DND-41 (cell line): Measurements from ENCODE around the gene CMBL.

Experiments
- ATAC-seq: fragments of 200-7000 bp; cut with Tn5 transposase; 3 replicates; pipeline ENCODE4 v1.9.1; 2021; ENCODE audit warnings: low read depth; ENCODE audit not compliant: insufficient read depth
- DNase-seq: peaks from one replicate; pipeline ENCODE4 v3.0.0-alpha.2; 2020
- H2AFZ ChIP-seq: 2 replicates; pipeline ENCODE4 v1.6.0; 2012; ENCODE audit warnings: low read depth, low read length
- H3K27ac ChIP-seq: 2 replicates; pipeline ENCODE4 v1.5.1; 2012; ENCODE audit warnings: low read length, inconsistent platforms
- H3K27me3 ChIP-seq: fragments of 200-600 bp; sonication (generic); 2 replicates; pipeline ENCODE4 v1.6.0; 2012; ENCODE audit warnings: low read length, mild to moderate bottlenecking, inconsistent platforms; ENCODE audit not compliant: insufficient read depth, poor library complexity
- H3K36me3 ChIP-seq: 2 replicates; pipeline ENCODE4 v1.5.1; 2012; ENCODE audit warnings: low read length, inconsistent platforms; ENCODE audit not compliant: insufficient read depth
- H3K4me1 ChIP-seq: 2 replicates; pipeline ENCODE4 v1.5.1; 2012; ENCODE audit warnings: mild to moderate bottlenecking, low read length; ENCODE audit not compliant: insufficient read depth
- H3K4me2 ChIP-seq: 2 replicates; pipeline ENCODE4 v1.6.0; 2012; ENCODE audit warnings: mild to moderate bottlenecking, moderate library complexity, low read length, inconsistent platforms; ENCODE audit not compliant: insufficient read depth
- H3K4me3 ChIP-seq, 2 experiments: fragments of 200-600 bp in 1 of 2; shearing (Covaris generic) in 1 of 2; 2 replicates each; pipeline ENCODE4 v1.5.1; 2012 to 2016; ENCODE audit warnings: inconsistent platforms in 2 of 2, low read length in 2 of 2, mild to moderate bottlenecking in 2 of 2, low read depth in 1 of 2, moderate library complexity in 1 of 2
- H3K79me2 ChIP-seq: 2 replicates; pipeline ENCODE4 v1.6.0; 2012; ENCODE audit warnings: low read length, inconsistent platforms; ENCODE audit not compliant: insufficient read depth
- H3K9ac ChIP-seq: 2 replicates; pipeline ENCODE4 v1.6.0; 2012; ENCODE audit warnings: low read depth, mild to moderate bottlenecking, inconsistent platforms, low read length, moderate library complexity
- H3K9me3 ChIP-seq: 2 replicates; pipeline ENCODE4 v1.5.1; 2012; ENCODE audit warnings: low read length, moderate library complexity, mild to moderate bottlenecking, inconsistent platforms; ENCODE audit not compliant: insufficient read depth, severe bottlenecking
- H4K20me1 ChIP-seq: 2 replicates; pipeline ENCODE4 v1.6.0; 2012; ENCODE audit warnings: low read length; ENCODE audit not compliant: insufficient read depth
- EZH2 ChIP-seq: IDR thresholded peaks from 3 replicates; pipeline ENCODE4 v1.6.1; 2012; ENCODE audit warnings: borderline replicate concordance, low read depth, mild to moderate bottlenecking, moderate library complexity, low read length, inconsistent platforms; ENCODE audit not compliant: severe bottlenecking
- TF ChIP-seq, protein P1 (sequence below): IDR thresholded peaks from 2 replicates; pipeline ENCODE4 v1.5.1; 2012; ENCODE audit warnings: borderline replicate concordance, low read length, moderate library complexity, mild to moderate bottlenecking; ENCODE audit not compliant: poor library complexity, severe bottlenecking; ENCODE audit errors: extremely low read depth

The CMBL gene

DNA sequence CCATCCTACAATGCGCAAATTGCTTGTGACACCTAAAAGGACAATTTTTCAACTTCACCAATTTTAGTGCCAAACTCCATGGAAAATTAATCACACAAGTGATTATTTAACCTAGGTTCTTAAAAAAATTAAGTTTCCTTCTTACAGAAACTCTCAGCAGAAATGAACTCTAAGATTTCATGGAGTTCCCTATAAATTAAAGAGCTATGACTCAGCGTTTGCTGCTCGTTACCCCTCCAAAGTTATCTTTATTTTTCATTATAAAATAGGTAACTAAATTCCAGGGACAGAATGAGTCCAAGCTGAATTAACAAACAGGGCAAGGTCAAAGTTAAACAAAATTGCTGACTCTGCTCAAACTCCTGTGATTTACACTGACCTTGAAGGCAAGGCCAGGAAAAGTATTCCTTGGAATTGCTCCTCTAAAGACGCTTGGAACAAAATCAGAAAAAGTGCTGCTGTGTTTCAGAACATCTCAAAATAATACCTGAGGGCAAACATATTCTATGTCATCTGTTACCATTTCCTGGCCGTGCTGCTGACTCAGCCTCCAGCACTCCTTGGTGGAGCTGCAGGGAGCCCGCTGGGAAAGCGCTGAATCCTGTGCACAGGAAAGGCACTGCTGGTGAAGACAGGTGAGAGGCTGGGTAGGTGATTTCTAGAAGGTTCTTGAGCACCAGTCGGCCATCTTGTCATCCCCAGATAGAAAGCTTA, 2.5 kb upstream of the CMBL start:
- H3K4me3 ChIP-seq, result no peak overlapping the region
- no peak for DNase-seq
- ATAC-seq, result no peak
- H3K4me1 ChIP-seq, result no peaks in the 10 kb centered on the region
- no peak overlapping the region for H3K27ac ChIP-seq
- H4K20me1 ChIP-seq, result no peaks in the 10 kb centered on the region
- no peaks in the 10 kb centered on the region for H3K36me3 ChIP-seq
- H3K9me3 ChIP-seq, result no peaks in the 10 kb centered on the region
- TF ChIP-seq EZH2, result no peak
- TF ChIP-seq, protein P1, sequence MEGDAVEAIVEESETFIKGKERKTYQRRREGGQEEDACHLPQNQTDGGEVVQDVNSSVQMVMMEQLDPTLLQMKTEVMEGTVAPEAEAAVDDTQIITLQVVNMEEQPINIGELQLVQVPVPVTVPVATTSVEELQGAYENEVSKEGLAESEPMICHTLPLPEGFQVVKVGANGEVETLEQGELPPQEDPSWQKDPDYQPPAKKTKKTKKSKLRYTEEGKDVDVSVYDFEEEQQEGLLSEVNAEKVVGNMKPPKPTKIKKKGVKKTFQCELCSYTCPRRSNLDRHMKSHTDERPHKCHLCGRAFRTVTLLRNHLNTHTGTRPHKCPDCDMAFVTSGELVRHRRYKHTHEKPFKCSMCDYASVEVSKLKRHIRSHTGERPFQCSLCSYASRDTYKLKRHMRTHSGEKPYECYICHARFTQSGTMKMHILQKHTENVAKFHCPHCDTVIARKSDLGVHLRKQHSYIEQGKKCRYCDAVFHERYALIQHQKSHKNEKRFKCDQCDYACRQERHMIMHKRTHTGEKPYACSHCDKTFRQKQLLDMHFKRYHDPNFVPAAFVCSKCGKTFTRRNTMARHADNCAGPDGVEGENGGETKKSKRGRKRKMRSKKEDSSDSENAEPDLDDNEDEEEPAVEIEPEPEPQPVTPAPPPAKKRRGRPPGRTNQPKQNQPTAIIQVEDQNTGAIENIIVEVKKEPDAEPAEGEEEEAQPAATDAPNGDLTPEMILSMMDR, result no peak
- no peaks in the 10 kb centered on the region for H3K27me3 ChIP-seq
- H3K9ac ChIP-seq, result no peak overlapping the region
- H2AFZ ChIP-seq, result no peak overlapping the region
- no peak overlapping the region for H3K4me2 ChIP-seq
- H3K79me2 ChIP-seq, result no peaks in the 10 kb centered on the region

DNA sequence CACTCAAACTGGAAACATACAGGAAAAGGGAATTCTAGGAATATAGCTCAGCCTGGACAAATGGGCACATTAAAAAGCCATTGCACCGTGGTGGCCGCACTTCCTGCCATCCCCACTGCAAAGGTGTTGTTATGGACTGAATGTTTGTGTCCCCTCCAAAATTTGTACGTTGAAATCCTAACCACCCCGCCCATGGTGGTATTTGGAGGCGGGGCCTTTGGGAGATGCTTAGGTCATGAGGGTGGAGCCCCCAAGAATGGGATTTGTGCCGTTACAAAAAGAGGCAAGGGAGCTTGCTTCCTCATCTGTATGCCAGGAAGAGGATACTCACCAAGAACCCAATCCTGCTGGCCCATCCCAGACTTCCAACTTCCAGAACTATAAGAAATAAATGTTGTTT, 1.1 kb upstream of the CMBL start:
- Histone ChIP-seq H2AFZ (no peak overlapping the region), H3K79me2 (no peaks in the 10 kb centered on the region), H3K27me3 (no peaks in the 10 kb centered on the region), H3K4me1 (no peaks in the 10 kb centered on the region), H3K4me3 (no peak overlapping the region), H3K27ac (no peak overlapping the region), H3K36me3 (no peaks in the 10 kb centered on the region), H3K4me2 (no peak overlapping the region), H3K9me3 (no peaks in the 10 kb centered on the region), H3K9ac (no peak overlapping the region), H4K20me1 (no peaks in the 10 kb centered on the region)
- ATAC-seq (no peak), DNase-seq (no peak)
- TF ChIP-seq, protein P1, result no peak
- no peak for TF ChIP-seq EZH2

- TF ChIP-seq, protein P1, result no peak
- no peak for TF ChIP-seq EZH2
- ATAC-seq (no peak), DNase-seq (no peak)
- Histone ChIP-seq H3K9me3 (no peaks in the 10 kb centered on the region), H3K36me3 (no peaks in the 10 kb centered on the region), H3K27me3 (no peaks in the 10 kb centered on the region), H3K4me3 (no peak overlapping the region), H3K4me1 (no peaks in the 10 kb centered on the region), H3K27ac (no peak overlapping the region), H2AFZ (no peak overlapping the region), H3K79me2 (no peaks in the 10 kb centered on the region), H3K4me2 (no peak overlapping the region), H4K20me1 (no peaks in the 10 kb centered on the region), H3K9ac (no peak overlapping the region)
These were observed 896 bp downstream of the CMBL start for GRCh38 chr5:10306806-10307205.

GRCh38 chr5:10306114-10306513, 1.6 kb downstream of the CMBL start:
- TF ChIP-seq, protein P1, result no peak
- no peak for TF ChIP-seq EZH2
- H3K4me1 ChIP-seq, result no peaks in the 10 kb centered on the region
- H3K4me3 ChIP-seq, result no peak overlapping the region
- no peaks in the 10 kb centered on the region for H4K20me1 ChIP-seq
- ATAC-seq, result no peak
- no peak overlapping the region for H3K27ac ChIP-seq
- H3K9me3 ChIP-seq, result no peaks in the 10 kb centered on the region
- no peak overlapping the region for H3K9ac ChIP-seq
- H3K36me3 ChIP-seq, result no peaks in the 10 kb centered on the region
- H2AFZ ChIP-seq, result no peak overlapping the region
- no peak overlapping the region for H3K4me2 ChIP-seq
- H3K27me3 ChIP-seq, result no peaks in the 10 kb centered on the region
- H3K79me2 ChIP-seq, result no peaks in the 10 kb centered on the region
- no peak for DNase-seq
